OCI-LY3 (cell line): ENCODE measurements around the gene CCDC17.

Experiments used
- H2AFZ ChIP-seq: fragments of 200-600, 300-600 bp; shearing (Covaris generic); 2 replicates; pipeline ENCODE4 v1.6.0; 2014; ENCODE audit warnings: antibody characterized with exemption, low read depth, low read length
- H3K27ac ChIP-seq: fragments of 200-600, 300-600 bp; sonication (generic); 2 replicates; pipeline ENCODE4 v1.5.1; 2014; ENCODE audit warnings: mild to moderate bottlenecking, low read length, moderate library complexity, mixed read lengths
- H3K27me3 ChIP-seq: fragments of 200-600, 300-600 bp; sonication (generic); 2 replicates; pipeline ENCODE4 v1.6.1; 2014; ENCODE audit warnings: low read depth, low read length, mixed read lengths
- H3K36me3 ChIP-seq: fragments of 200-600, 300-600 bp; sonication (generic); replicated peaks from 2 replicates; pipeline ENCODE3; 2014; ENCODE audit warnings: low read depth, low read length, mixed read lengths
- H3K4me1 ChIP-seq: fragments of 300-600, 200-600 bp; sonication (generic); 2 replicates; pipeline ENCODE4 v1.6.1; 2014; ENCODE audit warnings: low read length, mixed read lengths
- H3K4me2 ChIP-seq: fragments of 200-600, 300-600 bp; sonication (generic); 2 replicates; pipeline ENCODE4 v1.6.1; 2014; ENCODE audit warnings: low read length, mixed read lengths
- H3K4me3 ChIP-seq: fragments of 300-600, 200-600 bp; sonication (generic); 2 replicates; pipeline ENCODE4 v1.5.1; 2014; ENCODE audit warnings: antibody characterized with exemption, mild to moderate bottlenecking, low read length, moderate library complexity
- H3K79me2 ChIP-seq: fragments of 300-600, 200-600 bp; shearing (Covaris generic); 2 replicates; pipeline ENCODE4 v1.6.1; 2014; ENCODE audit warnings: mild to moderate bottlenecking, low read length, mixed read lengths
- H3K9ac ChIP-seq: fragments of 300-600, 200-600 bp; shearing (Covaris generic); 2 replicates; pipeline ENCODE4 v1.6.0; 2014; ENCODE audit warnings: mild to moderate bottlenecking, low read length, moderate library complexity
- H3K9me3 ChIP-seq: fragments of 200-600, 300-600 bp; shearing (Covaris generic); 2 replicates; pipeline ENCODE4 v1.6.1; 2014; ENCODE audit warnings: low read length, mixed read lengths; ENCODE audit not compliant: insufficient read depth
- H4K20me1 ChIP-seq: fragments of 200-600, 300-600 bp; sonication (generic); 2 replicates; pipeline ENCODE4 v1.6.1; 2016; ENCODE audit warnings: low read length, mixed read lengths; ENCODE audit not compliant: insufficient read depth
- EZH2phosphoT487 ChIP-seq: fragments of 200-600 bp; shearing (Covaris generic); IDR thresholded peaks from 2 replicates; pipeline ENCODE4 v1.6.1; 2018; ENCODE audit warnings: antibody characterized with exemption, mixed run types, low read depth
- TF ChIP-seq, protein P1 (sequence below): fragments of 200-600, 300-600 bp; sonication (generic); IDR thresholded peaks from 2 replicates; pipeline ENCODE4 v1.5.1; 2014; ENCODE audit warnings: antibody characterized with exemption, low read length, low read depth

The CCDC17 gene

DNA sequence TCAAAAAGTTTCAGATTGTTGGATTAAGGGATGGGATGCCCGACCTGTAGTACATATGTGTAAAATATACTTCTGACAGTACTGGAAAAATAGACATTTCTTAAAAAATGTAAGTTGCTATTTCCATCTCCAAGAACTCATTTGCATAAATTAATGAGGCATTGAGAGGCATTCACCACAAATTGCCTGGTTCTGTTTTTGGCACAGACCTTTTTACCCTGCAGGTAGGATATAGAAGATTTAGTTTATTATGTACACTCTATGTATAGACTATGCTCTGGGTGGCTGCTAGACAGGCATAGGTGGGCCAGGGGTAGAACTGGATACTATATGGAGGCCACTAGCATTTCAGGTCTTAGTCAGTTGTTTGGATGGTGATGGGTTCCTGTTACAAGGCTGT lies 8.0 kb downstream of the CCDC17 start:
- no peak overlapping the region for H3K9ac ChIP-seq
- H4K20me1 ChIP-seq = peaks cover 13% of the 10 kb centered on the region

DNA sequence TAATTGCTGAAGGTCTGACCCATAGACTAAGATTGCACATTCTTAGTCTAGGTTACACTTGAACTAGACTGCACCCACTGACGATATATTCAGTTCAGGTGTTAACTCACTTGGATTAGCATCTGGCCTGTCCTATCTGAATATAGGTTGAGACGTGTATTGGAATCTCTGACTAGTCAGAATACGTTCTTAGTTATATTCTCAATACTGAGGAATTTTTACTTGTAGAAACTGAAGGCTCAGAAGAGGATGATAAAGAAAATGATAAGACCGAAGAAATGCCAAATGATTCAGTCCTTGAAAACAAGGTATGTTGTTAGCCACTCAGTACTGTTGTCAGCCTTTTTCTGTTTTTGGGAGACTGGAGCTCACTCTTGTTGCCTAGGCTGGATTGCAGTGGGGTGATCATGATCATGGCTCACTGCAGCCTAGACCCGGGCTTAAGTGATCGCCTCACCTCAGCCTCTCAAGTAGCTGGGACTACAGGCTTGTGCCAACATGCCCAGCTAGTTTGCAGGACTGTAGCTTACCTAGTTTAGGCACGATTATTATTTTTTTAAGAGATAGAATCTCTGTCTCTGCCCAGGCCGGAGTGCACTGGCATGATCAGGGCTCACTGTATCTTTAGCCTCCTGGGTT lies 10.8 kb downstream of the CCDC17 start:
- peaks cover 24% of the 10 kb centered on the region for H4K20me1 ChIP-seq
- H3K9me3 ChIP-seq = no peaks in the 10 kb centered on the region
- no peak overlapping the region for H3K27ac ChIP-seq
- no peak overlapping the region for H2AFZ ChIP-seq
- peaks cover 71% of the 10 kb centered on the region for H3K36me3 ChIP-seq
- TF ChIP-seq, protein P1, sequence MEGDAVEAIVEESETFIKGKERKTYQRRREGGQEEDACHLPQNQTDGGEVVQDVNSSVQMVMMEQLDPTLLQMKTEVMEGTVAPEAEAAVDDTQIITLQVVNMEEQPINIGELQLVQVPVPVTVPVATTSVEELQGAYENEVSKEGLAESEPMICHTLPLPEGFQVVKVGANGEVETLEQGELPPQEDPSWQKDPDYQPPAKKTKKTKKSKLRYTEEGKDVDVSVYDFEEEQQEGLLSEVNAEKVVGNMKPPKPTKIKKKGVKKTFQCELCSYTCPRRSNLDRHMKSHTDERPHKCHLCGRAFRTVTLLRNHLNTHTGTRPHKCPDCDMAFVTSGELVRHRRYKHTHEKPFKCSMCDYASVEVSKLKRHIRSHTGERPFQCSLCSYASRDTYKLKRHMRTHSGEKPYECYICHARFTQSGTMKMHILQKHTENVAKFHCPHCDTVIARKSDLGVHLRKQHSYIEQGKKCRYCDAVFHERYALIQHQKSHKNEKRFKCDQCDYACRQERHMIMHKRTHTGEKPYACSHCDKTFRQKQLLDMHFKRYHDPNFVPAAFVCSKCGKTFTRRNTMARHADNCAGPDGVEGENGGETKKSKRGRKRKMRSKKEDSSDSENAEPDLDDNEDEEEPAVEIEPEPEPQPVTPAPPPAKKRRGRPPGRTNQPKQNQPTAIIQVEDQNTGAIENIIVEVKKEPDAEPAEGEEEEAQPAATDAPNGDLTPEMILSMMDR = no peak
- no peak overlapping the region for H3K4me3 ChIP-seq
- no peaks in the 10 kb centered on the region for H3K27me3 ChIP-seq
- peaks cover 26% of the 10 kb centered on the region for H3K4me1 ChIP-seq
- H3K4me2 ChIP-seq = no peak overlapping the region
- H3K79me2 ChIP-seq = no peaks in the 10 kb centered on the region
- no peak overlapping the region for H3K9ac ChIP-seq

More for the DNA sequence above, 8.0 kb downstream of the CCDC17 start:
- no peak overlapping the region; the same call in 1 of the 2 replicates for H3K27ac ChIP-seq
- H3K4me1 ChIP-seq = peaks cover 17% of the 10 kb centered on the region
- H3K36me3 ChIP-seq = peaks cover 57% of the 10 kb centered on the region
- H3K9me3 ChIP-seq = no peaks in the 10 kb centered on the region
- H3K79me2 ChIP-seq = no peaks in the 10 kb centered on the region
- H3K4me3 ChIP-seq = no peak overlapping the region
- TF ChIP-seq, protein P1 = no peak
- TF ChIP-seq EZH2phosphoT487 = no peak
- no peak overlapping the region for H2AFZ ChIP-seq
- H3K4me2 ChIP-seq = no peak overlapping the region; the same call in 1 of the 2 replicates
- no peaks in the 10 kb centered on the region for H3K27me3 ChIP-seq

DNA sequence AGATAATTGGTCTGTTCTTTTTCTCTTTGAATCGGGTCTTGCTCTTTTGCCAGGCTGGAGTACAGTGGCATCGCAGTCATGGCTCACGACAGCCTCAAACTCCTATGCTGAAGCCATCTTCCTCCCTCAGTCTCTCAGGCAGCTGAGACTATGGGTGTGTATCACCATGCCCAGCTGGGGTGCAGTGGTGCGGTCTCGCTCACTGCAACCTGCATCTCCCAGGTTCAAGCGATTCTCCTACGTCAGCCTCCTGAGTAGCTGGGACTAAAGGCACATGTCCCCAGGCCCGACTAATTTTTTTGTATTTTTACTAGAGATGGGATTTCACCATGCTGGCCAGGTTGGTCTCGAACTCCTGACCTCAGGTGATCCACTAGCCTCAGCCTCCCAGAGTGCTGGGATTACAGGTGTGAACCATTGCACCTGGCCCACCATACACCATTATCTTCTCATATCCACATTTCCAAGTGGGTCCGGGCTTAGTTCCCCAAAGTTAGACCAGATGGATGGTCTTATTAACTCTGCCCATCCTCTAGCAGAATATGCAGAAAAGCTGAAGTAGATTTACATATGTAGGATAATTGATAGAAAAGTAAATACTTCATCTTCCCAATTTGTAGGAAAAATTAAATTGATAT lies 13.1 kb downstream of the CCDC17 start:
- Histone ChIP-seq H3K4me3 (no peak overlapping the region), H3K4me2 (no peak overlapping the region), H2AFZ (no peak overlapping the region), H3K36me3 (peaks cover 61% of the 10 kb centered on the region), H3K4me1 (peaks cover 19% of the 10 kb centered on the region), H3K9me3 (no peaks in the 10 kb centered on the region), H3K27me3 (no peaks in the 10 kb centered on the region), H3K27ac (no peak overlapping the region), H3K79me2 (peaks cover 8% of the 10 kb centered on the region), H4K20me1 (peaks cover 19% of the 10 kb centered on the region), H3K9ac (no peak overlapping the region)
- TF ChIP-seq, protein P1 = no peak
- TF ChIP-seq EZH2phosphoT487 = no peak

DNA sequence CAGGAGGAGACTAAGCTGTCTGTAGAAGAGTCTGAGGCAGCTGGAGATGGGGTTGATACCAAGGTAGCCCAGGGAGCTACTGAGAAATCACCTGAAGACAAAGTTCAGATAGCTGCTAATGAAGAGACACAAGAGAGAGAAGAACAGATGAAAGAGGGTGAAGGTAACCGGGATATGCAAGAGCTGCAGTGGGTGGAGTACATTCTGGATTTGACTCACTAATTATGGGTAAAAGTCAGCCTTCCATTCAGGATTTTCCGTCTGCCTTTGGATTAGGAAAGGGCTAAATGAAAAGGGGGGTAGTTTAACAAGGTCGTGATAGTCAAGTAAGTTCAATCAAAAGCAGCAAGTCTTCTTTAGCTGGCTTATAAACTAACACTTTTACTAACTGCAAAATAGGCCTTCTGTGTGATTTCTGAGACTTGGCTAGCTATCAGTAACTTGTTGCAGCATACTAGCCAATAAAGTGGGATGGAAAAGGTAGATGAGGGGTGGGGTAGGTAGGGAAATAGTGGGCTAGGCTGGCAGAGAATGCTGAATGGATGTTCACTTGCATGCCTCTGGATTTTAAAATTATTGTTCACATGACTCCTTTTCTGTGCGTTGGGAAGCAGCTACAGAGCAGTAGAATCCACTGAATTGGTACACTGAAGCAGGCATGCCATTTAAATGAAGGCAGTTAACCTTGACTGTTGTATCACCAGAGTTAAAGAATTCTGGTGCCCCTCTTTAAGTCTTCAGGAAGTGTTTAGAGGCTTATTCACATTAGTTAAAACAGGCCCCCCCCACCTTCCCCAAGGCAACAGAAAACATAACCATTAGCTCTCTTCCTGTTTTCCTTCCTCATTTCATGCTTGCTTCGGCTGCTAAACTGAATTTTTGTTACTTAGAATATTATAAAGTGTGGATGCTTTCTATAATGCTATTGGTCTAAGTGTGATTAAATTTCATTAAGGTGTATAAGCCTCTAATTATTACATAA lies 15.4 kb downstream of the CCDC17 start:
- H3K27ac ChIP-seq = no peak overlapping the region
- peaks cover 18% of the 10 kb centered on the region for H3K79me2 ChIP-seq
- H4K20me1 ChIP-seq = peaks cover 19% of the 10 kb centered on the region
- no peaks in the 10 kb centered on the region for H3K9me3 ChIP-seq
- no peak overlapping the region for H2AFZ ChIP-seq
- no peak overlapping the region for H3K4me2 ChIP-seq
- H3K9ac ChIP-seq = no peak overlapping the region
- TF ChIP-seq, protein P1 = no peak
- TF ChIP-seq EZH2phosphoT487 = no peak
- H3K4me1 ChIP-seq = peaks cover 9% of the 10 kb centered on the region
- no peaks in the 10 kb centered on the region for H3K27me3 ChIP-seq
- no peak overlapping the region for H3K4me3 ChIP-seq
- H3K36me3 ChIP-seq = peaks cover 49% of the 10 kb centered on the region
